Osteoblast (primary cell): Measurements from ENCODE around the gene TIMP2. TPM values are rescaled to one million over a fixed set of nuclear protein-coding genes. Genes with fewer than 3 reads are reported as not detected.

ENCODE experiments used
- DNase-seq: peaks from one replicate; pipeline ENCODE4 v3.0.0; 2011; ENCODE audit warnings: low spot score, mixed read lengths; ENCODE audit not compliant: insufficient read length; ENCODE audit errors: missing footprints
- H2AFZ ChIP-seq: 2 replicates; pipeline ENCODE4 v1.6.0; 2011; ENCODE audit warnings: mild to moderate bottlenecking, low read length
- H3K27ac ChIP-seq: 2 replicates; pipeline ENCODE4 v1.5.1; 2011; ENCODE audit warnings: mild to moderate bottlenecking, low read depth, low read length, moderate library complexity
- H3K27me3 ChIP-seq: 2 replicates; pipeline ENCODE4 v1.6.0; 2012; ENCODE audit warnings: mild to moderate bottlenecking, control low read depth, inconsistent platforms, low read length, moderate library complexity; ENCODE audit not compliant: insufficient read depth
- H3K36me3 ChIP-seq: 2 replicates; pipeline ENCODE4 v1.5.1; 2011; ENCODE audit warnings: mild to moderate bottlenecking, low read length, control low read depth, moderate library complexity; ENCODE audit not compliant: insufficient read depth
- H3K4me1 ChIP-seq: 2 replicates; pipeline ENCODE4 v1.5.1; 2011; ENCODE audit warnings: mild to moderate bottlenecking, low read length, control low read depth, moderate library complexity; ENCODE audit not compliant: insufficient read depth
- H3K4me2 ChIP-seq: 2 replicates; pipeline ENCODE4 v1.6.0; 2011; ENCODE audit warnings: mild to moderate bottlenecking, low read length; ENCODE audit not compliant: insufficient read depth
- H3K4me3 ChIP-seq: fragments of 200-600 bp; sonication (generic); 3 replicates; pipeline ENCODE4 v1.5.1; 2012; ENCODE audit warnings: mild to moderate bottlenecking, low read length, inconsistent platforms; ENCODE audit not compliant: insufficient read depth
- H3K79me2 ChIP-seq: 2 replicates; pipeline ENCODE4 v1.6.0; 2012; ENCODE audit warnings: mild to moderate bottlenecking, low read length, control low read depth, inconsistent platforms; ENCODE audit not compliant: insufficient read depth
- H3K9me3 ChIP-seq: 2 replicates; pipeline ENCODE4 v1.5.1; 2011; ENCODE audit warnings: low read depth, low read length, control low read depth
- H4K20me1 ChIP-seq: 2 replicates; pipeline ENCODE4 v1.6.0; 2012; ENCODE audit warnings: mild to moderate bottlenecking, low read length, control low read depth; ENCODE audit not compliant: insufficient read depth
- total RNA-seq: library from RNA; depleted of rRNA; stranded (reverse); fragments of >200 nt; gene quantifications from 2 replicates; pipeline ENCODE4 v1.2.3, GENCODE V29; 2012
- TF ChIP-seq, protein P1 (sequence below): IDR thresholded peaks from 2 replicates; pipeline ENCODE4 v1.5.1; 2011; ENCODE audit warnings: mild to moderate bottlenecking, low read depth, low read length, moderate library complexity; ENCODE audit errors: extremely low read depth

Gene TIMP2
- total RNA-seq, 1 donor = 164 TPM

DNA sequence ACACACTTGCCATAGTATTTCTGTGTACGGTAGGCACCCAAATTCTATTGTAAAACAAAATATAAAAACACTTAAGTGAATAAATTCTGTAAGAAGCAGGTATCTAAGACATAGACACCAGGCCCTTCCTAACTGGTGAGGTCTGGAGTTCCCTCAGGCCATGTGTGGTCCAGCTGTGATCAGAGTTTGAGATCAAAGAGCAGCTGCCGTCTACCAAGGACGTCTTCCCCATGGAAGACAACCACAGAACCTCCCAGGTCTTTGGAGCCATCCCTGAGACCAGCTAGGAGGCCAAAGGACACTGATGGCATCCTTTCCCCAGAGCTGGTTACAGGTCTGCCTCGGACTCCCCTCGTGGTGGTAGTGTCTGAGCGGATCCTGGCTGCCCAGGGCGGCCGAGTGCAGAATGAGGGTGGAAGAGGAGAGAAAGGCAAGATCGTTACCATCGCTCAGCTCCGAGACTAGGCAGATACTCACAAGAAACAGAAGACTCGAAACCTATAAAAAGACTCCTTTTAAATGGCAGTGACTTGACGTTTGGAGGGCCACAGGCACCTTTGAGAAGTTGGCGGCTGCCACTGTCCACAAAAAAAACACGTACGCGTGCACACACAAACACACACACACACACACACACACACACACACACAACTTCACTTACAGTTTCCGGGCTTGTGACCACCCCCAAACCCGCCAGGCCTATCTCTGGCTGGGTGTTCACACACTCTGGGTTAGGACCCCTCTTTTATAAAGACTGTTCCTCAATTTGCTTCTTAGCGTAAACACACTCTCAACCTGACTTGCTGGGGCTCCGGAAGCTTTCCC is 7.5 kb downstream of the TIMP2 start:
- Histone ChIP-seq H4K20me1 (peaks cover 83% of the 10 kb centered on the region), H3K79me2 (peaks cover 92% of the 10 kb centered on the region), H3K27ac (no peak overlapping the region), H2AFZ (no peak overlapping the region), H3K36me3 (peaks cover 5% of the 10 kb centered on the region), H3K4me2 (no peak overlapping the region), H3K4me1 (peaks cover 30% of the 10 kb centered on the region), H3K9me3 (no peaks in the 10 kb centered on the region), H3K4me3 (no peak overlapping the region), H3K27me3 (no peaks in the 10 kb centered on the region)
- TF ChIP-seq, protein P1, sequence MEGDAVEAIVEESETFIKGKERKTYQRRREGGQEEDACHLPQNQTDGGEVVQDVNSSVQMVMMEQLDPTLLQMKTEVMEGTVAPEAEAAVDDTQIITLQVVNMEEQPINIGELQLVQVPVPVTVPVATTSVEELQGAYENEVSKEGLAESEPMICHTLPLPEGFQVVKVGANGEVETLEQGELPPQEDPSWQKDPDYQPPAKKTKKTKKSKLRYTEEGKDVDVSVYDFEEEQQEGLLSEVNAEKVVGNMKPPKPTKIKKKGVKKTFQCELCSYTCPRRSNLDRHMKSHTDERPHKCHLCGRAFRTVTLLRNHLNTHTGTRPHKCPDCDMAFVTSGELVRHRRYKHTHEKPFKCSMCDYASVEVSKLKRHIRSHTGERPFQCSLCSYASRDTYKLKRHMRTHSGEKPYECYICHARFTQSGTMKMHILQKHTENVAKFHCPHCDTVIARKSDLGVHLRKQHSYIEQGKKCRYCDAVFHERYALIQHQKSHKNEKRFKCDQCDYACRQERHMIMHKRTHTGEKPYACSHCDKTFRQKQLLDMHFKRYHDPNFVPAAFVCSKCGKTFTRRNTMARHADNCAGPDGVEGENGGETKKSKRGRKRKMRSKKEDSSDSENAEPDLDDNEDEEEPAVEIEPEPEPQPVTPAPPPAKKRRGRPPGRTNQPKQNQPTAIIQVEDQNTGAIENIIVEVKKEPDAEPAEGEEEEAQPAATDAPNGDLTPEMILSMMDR = no peak
- peak; percentile 62 for DNase-seq

DNA sequence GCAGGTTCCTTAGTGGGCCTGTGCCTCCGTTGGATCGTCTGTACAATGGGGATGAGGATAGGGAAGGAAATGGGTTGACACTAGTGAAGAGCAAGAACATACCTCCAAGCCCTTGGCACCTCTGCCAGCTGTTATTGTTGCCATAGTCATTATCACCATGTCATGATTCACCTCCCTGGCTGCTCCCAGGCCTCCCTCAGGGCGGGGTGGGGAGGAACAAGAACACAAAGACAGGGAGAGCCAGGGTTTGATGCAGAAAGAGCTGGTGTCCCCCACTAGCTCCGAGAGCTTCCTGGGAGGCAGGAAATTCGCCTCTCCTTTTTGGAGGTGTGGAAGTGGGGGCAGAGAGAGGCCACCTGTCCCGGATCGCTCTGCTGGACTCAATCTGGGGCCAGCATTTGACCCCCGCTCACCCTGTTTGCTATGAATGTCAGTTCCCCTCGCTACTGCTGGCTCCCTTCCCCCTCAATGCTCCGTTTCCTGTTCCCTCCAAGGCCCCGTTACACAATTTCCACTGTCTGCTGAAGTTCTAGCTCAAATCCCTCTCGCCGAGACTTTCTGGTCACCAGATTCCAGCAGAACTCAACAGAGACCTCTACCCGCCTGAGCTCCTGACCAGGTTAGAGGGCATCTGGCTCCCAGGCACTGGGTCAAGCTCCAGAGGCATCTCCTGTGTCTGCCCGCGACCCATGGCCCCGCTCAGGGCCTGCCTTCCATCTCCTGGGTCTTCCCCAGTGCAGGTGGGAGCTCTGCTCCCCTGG is 9.1 kb downstream of the TIMP2 start:
- DNase-seq = peak; percentile 94
- peaks cover 79% of the 10 kb centered on the region for H4K20me1 ChIP-seq
- H3K79me2 ChIP-seq = peaks cover 92% of the 10 kb centered on the region
- H3K36me3 ChIP-seq = peaks cover 5% of the 10 kb centered on the region
- no peaks in the 10 kb centered on the region for H3K9me3 ChIP-seq
- no peak overlapping the region for H2AFZ ChIP-seq
- no peaks in the 10 kb centered on the region for H3K27me3 ChIP-seq
- peak overlapping the region; percentile 36 for H3K4me2 ChIP-seq
- peak overlapping the region; percentile 56 for H3K27ac ChIP-seq
- peak overlapping the region; percentile 7 for H3K4me3 ChIP-seq
- peaks cover 18% of the 10 kb centered on the region for H3K4me1 ChIP-seq
- TF ChIP-seq, protein P1 = no peak

DNA sequence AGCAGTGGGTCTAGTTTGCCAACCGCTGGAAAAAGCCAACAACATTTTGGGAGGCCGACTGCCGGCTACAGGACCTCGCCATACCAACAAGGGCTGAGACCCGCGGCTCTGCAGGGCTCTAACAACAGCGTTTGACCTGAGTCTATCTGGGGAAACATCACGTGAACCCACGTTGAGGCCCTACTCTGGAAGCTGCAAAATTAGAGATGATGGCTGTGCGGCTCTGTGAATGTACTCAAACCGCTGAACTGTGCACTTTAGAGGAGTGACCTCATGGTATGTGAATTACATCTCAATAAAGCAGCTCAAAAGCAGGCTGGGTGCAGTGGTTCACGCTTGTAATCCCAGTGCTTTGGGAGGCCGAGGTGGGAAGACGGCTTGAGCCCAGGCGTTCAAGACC is 12.1 kb downstream of the TIMP2 start:
- peaks cover 76% of the 10 kb centered on the region for H4K20me1 ChIP-seq
- peaks cover 11% of the 10 kb centered on the region for H3K4me1 ChIP-seq

More for the DNA sequence above, 12.1 kb downstream of the TIMP2 start:
- Histone ChIP-seq H3K79me2 (peaks cover 92% of the 10 kb centered on the region), H3K27me3 (no peaks in the 10 kb centered on the region), H3K27ac (no peak overlapping the region), H2AFZ (no peak overlapping the region), H3K4me3 (no peak overlapping the region), H3K36me3 (peaks cover 5% of the 10 kb centered on the region), H3K9me3 (no peaks in the 10 kb centered on the region), H3K4me2 (no peak overlapping the region)
- DNase-seq = no peak
- TF ChIP-seq, protein P1 = no peak
